ENCODE data around the gene CYP2W1. TPM values are rescaled to one million over a fixed set of nuclear protein-coding genes. Genes with fewer than 3 reads are reported as not detected.

The CYP2W1 gene
- total RNA-seq, 4 donors from 2014 or later = 0.41 to 0.95 TPM; not detected in 2

- in situ Hi-C loops (cut with MboI; ENCODE audit: low pct_ligation_motif_present in 1 of 4, low pct_unique_long_range_greater_than_20kb in 1 of 4, low sequenced_read_pairs in 3 of 4) = no loop called here
- intact Hi-C loops (cut with DNase I; ENCODE audit: low total_unique reads) = no loop called here
- no peak for DNase-seq
- no peaks in the 10 kb centered on the region for H3K27me3 ChIP-seq
- TF ChIP-seq POLR2AphosphoS5 (IDR thresholded peaks at IDR 0.05) (no peak), POLR2A (IDR thresholded peaks at IDR 0.05) (no peak), EP300 (IDR thresholded peaks at IDR 0.05; ENCODE audit: low read depth) (no peak), CTCF (IDR thresholded peaks at IDR 0.05) (no peak)
- no peaks in the 10 kb centered on the region for H3K36me3 ChIP-seq
- no peaks in the 10 kb centered on the region for H3K9me3 ChIP-seq
- H3K4me1 ChIP-seq = no peaks in the 10 kb centered on the region
- H3K4me3 ChIP-seq = no peak overlapping the region
- WGBS, 2 donors (ENCODE audit: low coverage in 1 of 2) = 93 to 94% methylated on average over 22 to 37 of the region's 37 CpGs
- no peak overlapping the region for H3K27ac ChIP-seq
Observed at GRCh38 chr7:1008733-1009363, 25.9 kb downstream of the CYP2W1 start.

- H3K36me3 ChIP-seq = no peaks in the 10 kb centered on the region
- no peak overlapping the region for H3K27ac ChIP-seq
- no peak for DNase-seq
- in situ Hi-C loops (cut with MboI; ENCODE audit: low pct_ligation_motif_present in 1 of 4, low pct_unique_long_range_greater_than_20kb in 1 of 4, low sequenced_read_pairs in 3 of 4) (no loop called here), intact Hi-C loops (cut with DNase I; ENCODE audit: low total_unique reads) (no loop called here)
- TF ChIP-seq POLR2A (IDR thresholded peaks at IDR 0.05) (no peak), CTCF (IDR thresholded peaks at IDR 0.05) (no peak), EP300 (IDR thresholded peaks at IDR 0.05; ENCODE audit: low read depth) (no peak)
- H3K27me3 ChIP-seq = no peaks in the 10 kb centered on the region
- WGBS, 2 donors (ENCODE audit: low coverage in 1 of 2) = 96% methylated on average over 22 of the region's 22 CpGs; no CpG with 5 or more reads in 1 of the 2 donors
- H3K4me3 ChIP-seq = no peak overlapping the region
- H3K4me1 ChIP-seq = no peaks in the 10 kb centered on the region
- no peaks in the 10 kb centered on the region for H3K9me3 ChIP-seq
Observed at GRCh38 chr7:1009747-1010146, 26.8 kb downstream of the CYP2W1 start.

GRCh38 chr7:1010226-1010625, 27.2 kb downstream of the CYP2W1 start:
- in situ Hi-C loops (cut with MboI; ENCODE audit: low pct_ligation_motif_present in 1 of 4, low pct_unique_long_range_greater_than_20kb in 1 of 4, low sequenced_read_pairs in 3 of 4) = no loop called here
- DNase-seq = no peak
- Histone ChIP-seq H3K4me1 (no peaks in the 10 kb centered on the region), H3K9me3 (no peaks in the 10 kb centered on the region), H3K4me3 (no peak overlapping the region), H3K36me3 (no peaks in the 10 kb centered on the region), H3K27ac (no peak overlapping the region), H3K27me3 (no peaks in the 10 kb centered on the region)
- TF ChIP-seq POLR2AphosphoS5 (IDR thresholded peaks at IDR 0.05) (no peak), CTCF (IDR thresholded peaks at IDR 0.05) (no peak), POLR2A (IDR thresholded peaks at IDR 0.05) (no peak), EP300 (IDR thresholded peaks at IDR 0.05; ENCODE audit: low read depth) (no peak)
- intact Hi-C loops (cut with DNase I; ENCODE audit: low total_unique reads) = no loop called here
- 89% methylated on average over 12 of the region's 13 CpGs; no CpG with 5 or more reads in 1 of the 2 donors for WGBS, 2 donors (ENCODE audit: low coverage in 1 of 2)

GRCh38 chr7:1011297-1012003, 28.5 kb downstream of the CYP2W1 start:
- intact Hi-C loops (cut with DNase I; ENCODE audit: low total_unique reads) (no loop called here), in situ Hi-C loops (cut with MboI; ENCODE audit: low pct_ligation_motif_present in 1 of 4, low pct_unique_long_range_greater_than_20kb in 1 of 4, low sequenced_read_pairs in 3 of 4) (no loop called here)
- Histone ChIP-seq H3K27ac (no peak overlapping the region), H3K4me3 (no peak overlapping the region), H3K27me3 (no peaks in the 10 kb centered on the region), H3K4me1 (no peaks in the 10 kb centered on the region), H3K9me3 (no peaks in the 10 kb centered on the region), H3K36me3 (no peaks in the 10 kb centered on the region)
- TF ChIP-seq POLR2AphosphoS5 (IDR thresholded peaks at IDR 0.05) (no peak), EP300 (IDR thresholded peaks at IDR 0.05; ENCODE audit: low read depth) (no peak), POLR2A (IDR thresholded peaks at IDR 0.05) (no peak), CTCF (IDR thresholded peaks at IDR 0.05) (no peak)
- no peak for DNase-seq
- WGBS, 2 donors (ENCODE audit: low coverage in 1 of 2) = 80 to 82% methylated on average over 1 to 13 of the region's 13 CpGs

All from transverse colon (tissue), 4 donors.